MM.1S (cell line): ENCODE measurements around the gene CLMP.
A peak's percentile ranks its signal among the peaks of the same experiment; 100 is the strongest.

Experiments
- DNase-seq: peaks from one replicate; pipeline ENCODE4 v3.0.0-alpha.2; 2015
- H2AFZ ChIP-seq: fragments of 300-600 bp; sonication (generic); 2 replicates; pipeline ENCODE4 v1.6.0; 2016; ENCODE audit warnings: antibody characterized with exemption, low read length
- H3F3A ChIP-seq: fragments of 300-600 bp; sonication (generic); 2 replicates; pipeline ENCODE4 v1.6.1; 2016; ENCODE audit warnings: mild to moderate bottlenecking, antibody characterized with exemption, low read length, moderate library complexity, mixed read lengths; ENCODE audit not compliant: insufficient read depth
- H3K27ac ChIP-seq: fragments of 300-600 bp; sonication (generic); 2 replicates; pipeline ENCODE4 v1.5.1; 2016; ENCODE audit warnings: mild to moderate bottlenecking, low read length
- H3K27me3 ChIP-seq: fragments of 300-600 bp; sonication (generic); replicated peaks from 2 replicates; pipeline ENCODE4 v1.6.0; 2016; ENCODE audit warnings: low read length; ENCODE audit not compliant: insufficient read depth
- H3K36me3 ChIP-seq: fragments of 300-600 bp; sonication (generic); replicated peaks from 2 replicates; pipeline ENCODE4 v1.6.1; 2016; ENCODE audit warnings: mild to moderate bottlenecking, low read length, mixed read lengths; ENCODE audit not compliant: insufficient read depth
- H3K4me1 ChIP-seq: fragments of 300-600 bp; sonication (generic); 2 replicates; pipeline ENCODE4 v1.6.1; 2016; ENCODE audit warnings: low read length, mixed read lengths
- H3K4me2 ChIP-seq: fragments of 300-600 bp; sonication (generic); 2 replicates; pipeline ENCODE4 v1.6.0; 2016; ENCODE audit warnings: low read depth, low read length
- H3K4me3 ChIP-seq: fragments of 300-600 bp; sonication (generic); 2 replicates; pipeline ENCODE4 v1.5.1; 2016; ENCODE audit warnings: low read length, mixed read lengths
- H3K79me2 ChIP-seq: fragments of 300-600 bp; sonication (generic); 2 replicates; pipeline ENCODE4 v1.6.1; 2016; ENCODE audit warnings: mixed run types, low read length, mixed read lengths
- H3K9ac ChIP-seq: fragments of 300-600 bp; sonication (generic); 2 replicates; pipeline ENCODE4 v1.6.1; 2016; ENCODE audit warnings: low read length, mixed read lengths
- H3K9me2 ChIP-seq: fragments of 300-600 bp; sonication (generic); replicated peaks from 2 replicates; pipeline ENCODE4 v1.6.1; 2016; ENCODE audit warnings: mild to moderate bottlenecking, low read length, mixed read lengths; ENCODE audit not compliant: insufficient read depth
- H3K9me3 ChIP-seq: fragments of 300-600 bp; sonication (generic); replicated peaks from 2 replicates; pipeline ENCODE4 v1.6.1; 2016; ENCODE audit warnings: mild to moderate bottlenecking, low read length, mixed read lengths; ENCODE audit not compliant: insufficient read depth
- H4K20me1 ChIP-seq: fragments of 300-600 bp; sonication (generic); 2 replicates; pipeline ENCODE4 v1.6.1; 2016; ENCODE audit warnings: mild to moderate bottlenecking, low read length, moderate library complexity, mixed read lengths; ENCODE audit not compliant: insufficient read depth
- CTCF ChIP-seq: fragments of 300-600 bp; sonication (generic); IDR thresholded peaks from 2 replicates; pipeline ENCODE4 v1.5.1; 2016; ENCODE audit warnings: antibody characterized with exemption, low read length, mixed read lengths
- EZH2 ChIP-seq: fragments of 300-600 bp; sonication (generic); optimal IDR thresholded peaks from 2 replicates; pipeline ENCODE3; 2017; ENCODE audit warnings: low read depth, mild to moderate bottlenecking, antibody characterized with exemption, low read length, mixed read lengths
- EZH2phosphoT487 ChIP-seq: fragments of 300-600 bp; sonication (generic); IDR thresholded peaks from 2 replicates; pipeline ENCODE4 v1.6.1; 2018; ENCODE audit warnings: antibody characterized with exemption, low read length

The CLMP gene

GRCh38 chr11:123103326-123103980, 91.6 kb downstream of the CLMP start:
- Histone ChIP-seq H3K4me1 (no peaks in the 10 kb centered on the region), H3K27me3 (no peaks in the 10 kb centered on the region), H3K4me2 (no peak overlapping the region), H3K9me2 (no peaks in the 10 kb centered on the region), H2AFZ (no peak overlapping the region), H3K36me3 (no peaks in the 10 kb centered on the region), H3K79me2 (no peaks in the 10 kb centered on the region), H3K27ac (no peak overlapping the region), H3K9me3 (no peaks in the 10 kb centered on the region), H3F3A (no peaks in the 10 kb centered on the region), H3K9ac (no peak overlapping the region), H3K4me3 (no peak overlapping the region), H4K20me1 (no peaks in the 10 kb centered on the region)
- TF ChIP-seq CTCF (peak; percentile 67), EZH2 (no peak)
- DNase-seq, result peak; percentile 60

GRCh38 chr11:123100379-123101085, 94.5 kb downstream of the CLMP start:
- H3K9ac ChIP-seq, result no peak overlapping the region
- no peak for DNase-seq
- no peak overlapping the region for H3K4me2 ChIP-seq

GRCh38 chr11:123098990-123099389, 96.1 kb downstream of the CLMP start:
- H3K36me3 ChIP-seq, result no peaks in the 10 kb centered on the region
- H3K4me3 ChIP-seq, result no peak overlapping the region
- no peaks in the 10 kb centered on the region for H3K9me3 ChIP-seq
- H2AFZ ChIP-seq, result no peak overlapping the region
- H3K4me2 ChIP-seq, result no peak overlapping the region
- H4K20me1 ChIP-seq, result no peaks in the 10 kb centered on the region
- H3K9ac ChIP-seq, result no peak overlapping the region
- DNase-seq, result no peak
- TF ChIP-seq EZH2phosphoT487 (no peak), CTCF (no peak), EZH2 (no peak)
- no peak overlapping the region for H3K27ac ChIP-seq
- no peaks in the 10 kb centered on the region for H3K79me2 ChIP-seq
- H3K27me3 ChIP-seq, result no peaks in the 10 kb centered on the region
- H3K4me1 ChIP-seq, result no peaks in the 10 kb centered on the region
- no peaks in the 10 kb centered on the region for H3K9me2 ChIP-seq
- H3F3A ChIP-seq, result no peaks in the 10 kb centered on the region

More at GRCh38 chr11:123100379-123101085, 94.5 kb downstream of the CLMP start:
- H3K9me2 ChIP-seq, result no peaks in the 10 kb centered on the region
- no peaks in the 10 kb centered on the region for H3K4me1 ChIP-seq
- no peaks in the 10 kb centered on the region for H3K27me3 ChIP-seq
- H4K20me1 ChIP-seq, result no peaks in the 10 kb centered on the region
- no peak overlapping the region for H3K4me3 ChIP-seq
- no peaks in the 10 kb centered on the region for H3F3A ChIP-seq
- H3K79me2 ChIP-seq, result no peaks in the 10 kb centered on the region
- H2AFZ ChIP-seq, result no peak overlapping the region
- no peak overlapping the region for H3K27ac ChIP-seq
- H3K9me3 ChIP-seq, result no peaks in the 10 kb centered on the region
- H3K36me3 ChIP-seq, result no peaks in the 10 kb centered on the region
- no peak for TF ChIP-seq EZH2phosphoT487

- no peak overlapping the region for H3K4me2 ChIP-seq
- no peak overlapping the region for H3K4me3 ChIP-seq
- no peaks in the 10 kb centered on the region for H3K9me2 ChIP-seq
- DNase-seq, result no peak
- no peaks in the 10 kb centered on the region for H3F3A ChIP-seq
- no peaks in the 10 kb centered on the region for H4K20me1 ChIP-seq
- H3K27me3 ChIP-seq, result no peaks in the 10 kb centered on the region
- no peak overlapping the region for H2AFZ ChIP-seq
- H3K79me2 ChIP-seq, result no peaks in the 10 kb centered on the region
- no peaks in the 10 kb centered on the region for H3K4me1 ChIP-seq
- no peak overlapping the region for H3K9ac ChIP-seq
- TF ChIP-seq CTCF, result no peak
- TF ChIP-seq EZH2phosphoT487, result no peak
- TF ChIP-seq EZH2, result no peak
- no peak overlapping the region for H3K27ac ChIP-seq
- H3K9me3 ChIP-seq, result no peaks in the 10 kb centered on the region
- no peaks in the 10 kb centered on the region for H3K36me3 ChIP-seq
Observed at GRCh38 chr11:123093739-123094138, 101.3 kb downstream of the CLMP start.
